ENCODE results near the gene SLC16A6. TPM values are rescaled to one million over a fixed set of nuclear protein-coding genes. Genes with fewer than 3 reads are reported as not detected.

The SLC16A6 gene
- polyA plus RNA-seq, 1 donor (not counting 4 experiments of a cell fraction or from before 2014, with no cell fraction given), result 0.14 TPM

DNA sequence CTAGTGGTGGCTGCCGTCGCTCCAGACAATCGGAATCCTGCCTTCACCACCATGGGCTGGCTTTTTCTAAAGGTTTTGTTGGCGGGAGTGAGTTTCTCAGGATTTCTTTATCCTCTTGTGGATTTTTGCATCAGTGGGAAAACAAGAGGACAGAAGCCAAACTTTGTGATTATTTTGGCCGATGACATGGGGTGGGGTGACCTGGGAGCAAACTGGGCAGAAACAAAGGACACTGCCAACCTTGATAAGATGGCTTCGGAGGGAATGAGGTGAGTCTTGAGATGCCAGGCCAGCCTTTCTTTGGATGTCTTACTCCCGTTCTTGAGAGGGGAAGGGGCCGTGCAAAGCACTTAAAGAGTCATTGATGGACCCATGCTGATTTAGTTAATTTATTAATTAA, 16.5 kb upstream of the SLC16A6 start:
- H3K27ac ChIP-seq (ENCODE audit: control insufficient read depth, insufficient read depth, low read length), result no peak overlapping the region
- FAIRE-seq, result no peak
- dilution Hi-C loops (cut with MboI; ENCODE audit: extremely low pct_ligation_motif_present, low sequenced_read_pairs), result no loop called here
- H3K9me1 ChIP-seq (ENCODE audit: control insufficient read depth, extremely low read depth, insufficient read depth, low read length), result no peaks in the 10 kb centered on the region
- no peaks in the 10 kb centered on the region for H3K4me1 ChIP-seq (ENCODE audit: control insufficient read depth, extremely low read depth, insufficient read depth, low read length)
- no peak overlapping the region for H2AFZ ChIP-seq (ENCODE audit: control insufficient read depth, low read length)
- no peaks in the 10 kb centered on the region for H3K27me3 ChIP-seq (ENCODE audit: control insufficient read depth, extremely low read depth, insufficient read depth, low read length)
- no peak for DNase-seq (ENCODE audit: low read depth, low spot score)
- no peaks in the 10 kb centered on the region for H4K20me1 ChIP-seq (ENCODE audit: control insufficient read depth, extremely low read depth, insufficient read depth, low read length)
- H3K36me3 ChIP-seq (ENCODE audit: control insufficient read depth in 2 of 2, extremely low read depth in 1 of 2, insufficient read depth in 2 of 2, low read length in 2 of 2), result no peaks in the 10 kb centered on the region
- no peak overlapping the region for H3K9ac ChIP-seq (ENCODE audit: control insufficient read depth, extremely low read depth, insufficient read depth, low read length)
- H3K9me3 ChIP-seq (ENCODE audit: control insufficient read depth, low read depth, low read length), result no peaks in the 10 kb centered on the region
- H3K4me3 ChIP-seq (ENCODE audit: control insufficient read depth in 2 of 3, extremely low read depth in 1 of 3, insufficient read depth in 2 of 3, low read depth in 1 of 3, low read length in 3 of 3), result no peak overlapping the region
- no peaks in the 10 kb centered on the region for H3K79me2 ChIP-seq (ENCODE audit: control insufficient read depth, insufficient read depth, low read length)
- H3K4me2 ChIP-seq (ENCODE audit: control insufficient read depth, extremely low read depth, insufficient read depth, low read depth, low read length), result no peak overlapping the region
- TF ChIP-seq, protein P1, sequence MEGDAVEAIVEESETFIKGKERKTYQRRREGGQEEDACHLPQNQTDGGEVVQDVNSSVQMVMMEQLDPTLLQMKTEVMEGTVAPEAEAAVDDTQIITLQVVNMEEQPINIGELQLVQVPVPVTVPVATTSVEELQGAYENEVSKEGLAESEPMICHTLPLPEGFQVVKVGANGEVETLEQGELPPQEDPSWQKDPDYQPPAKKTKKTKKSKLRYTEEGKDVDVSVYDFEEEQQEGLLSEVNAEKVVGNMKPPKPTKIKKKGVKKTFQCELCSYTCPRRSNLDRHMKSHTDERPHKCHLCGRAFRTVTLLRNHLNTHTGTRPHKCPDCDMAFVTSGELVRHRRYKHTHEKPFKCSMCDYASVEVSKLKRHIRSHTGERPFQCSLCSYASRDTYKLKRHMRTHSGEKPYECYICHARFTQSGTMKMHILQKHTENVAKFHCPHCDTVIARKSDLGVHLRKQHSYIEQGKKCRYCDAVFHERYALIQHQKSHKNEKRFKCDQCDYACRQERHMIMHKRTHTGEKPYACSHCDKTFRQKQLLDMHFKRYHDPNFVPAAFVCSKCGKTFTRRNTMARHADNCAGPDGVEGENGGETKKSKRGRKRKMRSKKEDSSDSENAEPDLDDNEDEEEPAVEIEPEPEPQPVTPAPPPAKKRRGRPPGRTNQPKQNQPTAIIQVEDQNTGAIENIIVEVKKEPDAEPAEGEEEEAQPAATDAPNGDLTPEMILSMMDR (optimal IDR thresholded peaks at IDR 0.05 in 1 of 3, IDR thresholded peaks at IDR 0.05 in 1 of 3, conservative IDR thresholded peaks at IDR 0.05 in 1 of 3; ENCODE audit: extremely low read depth in 1 of 3, insufficient read depth in 2 of 3, low read length in 3 of 3), result no peak
- no peak for TF ChIP-seq EZH2 (IDR thresholded peaks at IDR 0.05; ENCODE audit: low read length)

DNA sequence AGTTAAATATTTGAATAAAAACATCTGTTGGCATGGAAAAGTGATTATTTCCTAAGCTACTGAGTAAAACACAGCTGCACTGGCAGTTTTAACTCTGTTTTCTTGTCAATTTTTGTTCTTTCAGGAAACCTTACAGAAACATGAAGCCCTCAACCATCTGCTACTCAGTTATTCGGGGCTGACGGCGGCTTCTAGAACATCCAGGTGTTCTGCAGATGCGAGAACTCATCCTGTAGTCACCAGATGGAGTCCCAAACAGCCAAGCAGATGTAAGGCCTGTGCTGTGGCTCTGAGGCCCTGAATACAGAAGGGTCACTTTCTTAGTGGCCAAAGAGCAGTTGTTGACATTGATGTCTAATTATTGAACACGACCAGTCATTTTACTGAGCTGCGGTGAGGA, 15.9 kb upstream of the SLC16A6 start:
- TF ChIP-seq, protein P1 (optimal IDR thresholded peaks at IDR 0.05 in 1 of 3, IDR thresholded peaks at IDR 0.05 in 1 of 3, conservative IDR thresholded peaks at IDR 0.05 in 1 of 3; ENCODE audit: extremely low read depth in 1 of 3, insufficient read depth in 2 of 3, low read length in 3 of 3), result no peak
- TF ChIP-seq EZH2 (IDR thresholded peaks at IDR 0.05; ENCODE audit: low read length), result no peak
- Histone ChIP-seq H3K9me3 (ENCODE audit: control insufficient read depth, low read depth, low read length) (no peaks in the 10 kb centered on the region), H3K4me1 (ENCODE audit: control insufficient read depth, extremely low read depth, insufficient read depth, low read length) (no peaks in the 10 kb centered on the region), H2AFZ (ENCODE audit: control insufficient read depth, low read length) (no peak overlapping the region), H4K20me1 (ENCODE audit: control insufficient read depth, extremely low read depth, insufficient read depth, low read length) (no peaks in the 10 kb centered on the region), H3K9ac (ENCODE audit: control insufficient read depth, extremely low read depth, insufficient read depth, low read length) (no peak overlapping the region), H3K27me3 (ENCODE audit: control insufficient read depth, extremely low read depth, insufficient read depth, low read length) (no peaks in the 10 kb centered on the region), H3K9me1 (ENCODE audit: control insufficient read depth, extremely low read depth, insufficient read depth, low read length) (no peaks in the 10 kb centered on the region), H3K4me2 (ENCODE audit: control insufficient read depth, extremely low read depth, insufficient read depth, low read depth, low read length) (no peak overlapping the region), H3K4me3 (ENCODE audit: control insufficient read depth in 2 of 3, extremely low read depth in 1 of 3, insufficient read depth in 2 of 3, low read depth in 1 of 3, low read length in 3 of 3) (no peak overlapping the region), H3K27ac (ENCODE audit: control insufficient read depth, insufficient read depth, low read length) (no peak overlapping the region), H3K36me3 (ENCODE audit: control insufficient read depth in 2 of 2, extremely low read depth in 1 of 2, insufficient read depth in 2 of 2, low read length in 2 of 2) (no peaks in the 10 kb centered on the region), H3K79me2 (ENCODE audit: control insufficient read depth, insufficient read depth, low read length) (no peaks in the 10 kb centered on the region)
- FAIRE-seq (no peak), DNase-seq (ENCODE audit: low read depth, low spot score) (no peak)
- dilution Hi-C loops (cut with MboI; ENCODE audit: extremely low pct_ligation_motif_present, low sequenced_read_pairs), result no loop called here

Measured in keratinocyte (primary cell).